HG02981 (cell line): ENCODE measurements around the gene HARBI1.

ENCODE experiments used
- ATAC-seq: cut with Tn5 transposase; IDR thresholded peaks from one replicate; pipeline ENCODE4 v1.9.1; 2021; ENCODE audit warnings: mild to moderate bottlenecking, moderate library complexity; ENCODE audit not compliant: unreplicated experiment

The HARBI1 gene

DNA sequence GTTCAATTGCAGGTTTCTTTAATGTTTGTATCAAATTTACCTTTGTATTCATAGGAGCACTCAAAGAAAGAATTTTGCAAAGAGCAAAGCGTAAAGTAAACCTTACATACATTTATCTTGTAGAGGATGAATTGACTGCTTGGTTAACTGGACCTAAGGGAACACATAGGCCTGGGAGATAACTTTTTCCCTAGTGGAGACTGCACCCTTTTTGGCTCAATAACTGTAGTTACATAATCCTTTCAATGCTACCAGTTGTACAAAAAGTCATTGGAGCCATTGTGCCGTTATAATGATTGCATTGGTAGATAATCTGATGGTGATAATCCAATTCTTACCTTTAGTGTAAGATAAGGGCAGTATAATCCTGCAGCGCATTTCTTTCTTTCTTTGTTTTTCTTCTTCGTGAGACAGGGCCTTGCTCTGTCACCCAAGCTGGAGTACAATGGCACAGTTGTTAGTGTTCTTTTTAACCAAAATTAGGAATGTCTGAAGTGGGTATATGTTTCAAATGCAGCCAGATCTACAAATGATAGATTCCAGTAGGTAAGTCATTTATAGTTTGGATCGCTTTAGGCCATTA is 18.6 kb upstream of the HARBI1 start:
- no peak for ATAC-seq

DNA sequence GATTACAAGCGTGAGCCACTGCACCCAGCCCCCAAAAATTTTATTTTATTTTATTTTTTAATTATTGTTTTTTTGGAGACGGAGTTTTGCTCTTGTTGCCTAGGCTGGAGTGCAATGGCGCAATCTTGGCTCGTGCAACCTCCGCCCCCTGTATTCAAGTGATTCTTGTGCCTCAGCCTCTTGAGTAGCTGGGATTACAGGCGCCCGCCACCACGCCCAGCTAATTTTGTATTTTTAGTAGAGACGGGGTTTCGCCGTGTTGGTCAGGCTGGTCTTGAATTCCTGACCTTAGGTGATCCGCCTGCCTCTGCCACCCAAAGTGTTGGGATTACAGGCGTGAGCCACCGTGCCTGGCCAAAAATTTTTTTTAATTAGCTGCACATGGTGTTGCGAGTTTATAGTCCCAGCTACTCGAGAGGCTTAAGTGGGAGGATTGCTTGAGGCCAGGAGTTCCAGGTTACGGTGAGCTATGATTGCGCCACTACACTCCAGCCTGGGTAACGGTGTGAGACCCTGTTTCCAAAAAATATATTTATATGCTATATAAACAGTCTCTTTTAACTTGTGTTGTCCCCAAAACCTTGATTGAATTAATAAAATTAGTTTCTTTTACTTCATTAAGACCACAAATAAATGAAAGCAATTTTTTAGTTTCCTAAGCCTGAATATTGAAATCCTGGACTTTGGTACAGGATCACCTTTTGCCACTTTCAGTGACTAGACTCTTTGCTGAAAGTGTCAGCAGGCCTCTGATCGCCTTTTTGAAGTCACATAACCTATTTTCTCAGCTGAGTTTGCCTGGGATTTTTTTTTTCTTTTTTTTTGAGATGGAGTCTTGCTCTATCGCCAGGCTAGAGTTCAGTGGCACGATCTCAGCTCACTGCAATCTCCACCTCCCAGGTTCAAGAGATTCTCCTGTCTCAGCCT is 16.5 kb upstream of the HARBI1 start:
- no peak for ATAC-seq

DNA sequence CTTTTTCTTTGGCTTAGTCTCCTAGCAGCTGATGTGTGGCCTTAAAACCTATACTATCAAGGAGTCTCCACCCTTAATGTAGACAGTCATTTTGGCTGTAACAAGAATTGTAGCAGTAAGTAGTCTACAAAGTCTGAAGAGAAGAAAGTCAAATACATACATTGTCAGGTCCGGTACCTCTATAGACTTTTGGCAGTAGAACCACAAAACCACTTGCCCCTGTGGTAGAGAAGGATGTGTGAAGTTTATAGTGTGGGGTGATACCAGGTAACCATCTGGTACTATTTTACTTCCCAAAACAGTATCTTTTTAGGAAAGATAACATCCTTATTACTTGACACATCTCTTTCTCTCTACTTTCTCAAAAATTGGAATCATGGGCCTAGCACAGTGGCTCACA is 15.5 kb upstream of the HARBI1 start:
- ATAC-seq, result no peak

DNA sequence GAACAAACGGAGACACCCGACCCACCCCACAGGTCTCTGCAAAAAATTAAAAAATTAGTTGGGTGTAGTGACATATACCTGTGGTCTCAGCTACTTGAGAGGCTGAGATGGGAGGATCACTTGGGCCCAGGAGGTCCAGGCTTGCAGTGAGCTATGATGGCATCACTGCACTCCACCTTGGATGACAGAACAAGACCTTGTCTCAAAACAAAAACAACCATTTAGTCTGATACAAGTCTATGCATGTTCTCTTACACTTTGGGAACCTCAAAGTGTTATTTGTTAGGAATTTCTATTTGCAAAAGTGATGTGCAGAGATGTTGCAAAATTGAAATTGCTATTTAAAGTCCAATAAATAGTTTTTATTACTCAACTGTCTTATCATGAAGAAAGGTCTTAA is 14.6 kb upstream of the HARBI1 start:
- ATAC-seq, result no peak

DNA sequence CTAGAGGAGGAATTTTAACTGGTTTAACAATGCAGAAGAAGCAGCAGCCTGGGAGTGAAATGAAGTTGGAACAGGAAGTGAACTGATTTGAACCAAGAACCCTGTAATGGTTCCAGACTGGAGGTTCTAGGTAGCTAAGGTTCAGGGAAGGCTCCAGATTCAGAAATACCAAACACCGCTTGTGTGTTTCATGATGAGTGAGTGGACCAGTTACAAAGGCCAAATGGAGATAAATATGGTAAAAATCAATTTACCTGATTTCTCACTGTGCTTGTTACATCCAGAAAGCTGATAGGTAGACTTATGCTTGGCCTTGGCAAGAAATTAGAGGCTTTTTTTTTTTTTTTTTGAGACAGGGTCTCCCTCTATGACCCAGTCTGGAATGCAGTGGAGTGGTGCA is 13.2 kb upstream of the HARBI1 start:
- no peak for ATAC-seq

DNA sequence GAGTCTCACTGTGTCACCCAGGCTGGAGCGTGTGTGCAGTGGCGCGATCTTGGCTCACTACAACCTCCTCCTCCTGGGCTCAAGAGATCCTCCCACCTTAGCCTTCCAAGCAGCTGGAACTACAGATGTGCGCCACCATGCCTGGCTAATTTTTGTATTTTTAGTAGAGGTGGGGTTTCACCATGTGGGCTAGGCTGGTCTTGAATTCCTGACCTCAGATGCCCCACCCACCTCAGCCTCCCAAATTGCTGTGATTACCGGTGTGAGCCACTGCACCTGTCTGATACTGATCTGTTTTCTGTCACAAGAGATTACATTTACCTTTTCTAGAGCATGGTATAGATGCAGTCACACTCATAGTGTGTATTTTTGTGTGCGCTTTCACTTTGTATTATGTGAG is 11.9 kb upstream of the HARBI1 start:
- no peak for ATAC-seq

DNA sequence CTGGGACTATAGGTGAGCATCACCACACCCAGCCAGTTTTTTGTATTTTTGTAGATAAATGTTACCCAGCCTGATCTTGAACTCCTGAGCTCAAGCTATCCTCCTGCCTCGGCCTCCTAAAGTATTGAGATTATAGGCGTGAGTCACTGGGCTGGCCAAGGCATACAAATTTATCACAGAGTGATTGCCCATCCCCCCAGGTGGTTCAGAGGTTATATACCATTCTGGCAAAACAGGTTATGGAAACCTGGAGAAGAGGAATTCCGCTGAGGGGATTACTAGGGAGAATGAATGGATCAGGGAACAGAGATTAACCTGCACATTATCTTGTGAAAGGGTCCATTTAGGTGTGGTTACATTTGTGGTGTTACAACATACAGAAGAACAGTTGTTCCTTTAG is 8.4 kb upstream of the HARBI1 start:
- no peak for ATAC-seq

DNA sequence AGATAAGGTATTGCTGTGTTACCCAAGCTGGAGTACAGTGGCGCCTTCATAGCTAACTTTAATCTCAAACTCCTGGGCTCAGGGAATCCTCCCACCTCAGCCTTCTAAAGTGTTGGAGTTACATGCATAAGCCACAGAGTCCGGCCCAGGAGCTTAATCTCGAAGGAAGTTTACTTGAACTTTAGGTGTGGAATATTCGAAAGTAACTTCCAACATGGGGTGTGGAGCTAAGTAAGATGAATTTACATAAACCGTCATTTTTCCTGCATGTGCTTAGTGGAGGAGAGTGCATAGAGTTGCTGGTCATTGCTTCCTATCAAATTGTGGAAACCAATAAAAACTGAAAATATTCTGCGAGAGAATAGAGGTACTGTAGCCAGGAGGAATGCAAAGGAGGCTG is 1.8 kb upstream of the HARBI1 start:
- ATAC-seq, result no peak

DNA sequence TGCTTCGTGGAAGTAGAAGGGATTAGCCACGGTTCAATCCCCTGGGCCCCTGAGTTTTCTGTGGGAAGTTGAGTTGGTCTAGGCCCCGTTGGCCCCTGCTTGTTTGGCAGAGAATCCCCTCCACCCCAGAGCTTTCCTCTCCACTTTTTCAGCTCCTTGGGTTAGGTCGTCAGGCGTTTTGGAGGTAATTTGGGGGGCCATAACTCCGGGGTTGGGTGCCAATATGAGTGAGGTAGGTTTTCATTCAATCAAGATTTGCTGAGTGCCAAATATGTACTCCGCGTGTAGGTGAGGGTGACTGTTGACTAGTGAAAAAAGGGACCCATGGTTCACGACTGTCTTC is 916 bp upstream of the HARBI1 start:
- no peak for ATAC-seq

DNA sequence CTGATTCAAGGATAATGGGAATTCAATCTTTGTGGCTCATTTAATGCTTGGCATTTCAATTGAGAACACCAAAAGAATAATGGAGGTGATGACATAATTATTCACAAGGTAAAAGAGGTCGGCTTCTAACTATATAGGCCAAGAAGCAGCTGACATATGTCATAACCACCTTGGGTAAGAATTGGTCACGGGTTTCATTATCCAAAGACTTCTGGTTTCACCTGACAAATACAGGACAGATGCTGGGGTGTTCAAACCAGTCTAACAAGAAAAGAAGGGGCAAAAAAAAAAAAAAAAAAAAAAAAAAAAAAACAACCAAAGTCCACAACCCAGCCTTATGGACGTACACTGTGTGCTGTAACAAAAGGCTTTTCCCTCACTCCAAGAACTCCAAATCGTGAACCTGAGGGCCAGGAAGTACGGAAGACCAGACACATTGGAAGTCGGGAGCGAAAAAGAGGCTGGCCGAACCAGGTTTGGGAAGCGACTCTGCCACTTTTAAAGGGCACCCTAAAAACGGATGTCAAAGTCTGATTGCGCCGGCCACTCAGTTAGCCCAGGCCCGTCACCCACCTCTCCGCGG is 385 bp downstream of the HARBI1 start:
- ATAC-seq, result no peak

DNA sequence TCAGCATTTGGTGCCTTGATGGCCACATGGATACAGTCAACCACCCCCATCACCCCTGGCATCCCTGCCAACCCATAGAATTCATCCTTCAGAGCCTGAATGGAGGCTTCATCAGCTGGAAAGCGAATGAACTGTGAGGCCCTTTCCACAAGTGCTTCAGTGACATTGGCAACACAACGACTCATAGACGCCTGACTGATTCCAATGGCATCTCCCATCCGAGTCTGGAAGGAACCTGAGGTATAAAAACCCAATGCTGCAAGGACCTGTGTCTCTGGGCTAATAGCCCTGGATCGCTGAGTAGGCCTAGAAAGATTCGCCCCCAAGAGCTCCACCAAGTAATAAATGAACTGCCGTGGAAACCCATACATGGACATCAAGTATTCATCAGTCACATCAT is 1.3 kb downstream of the HARBI1 start:
- ATAC-seq, result no peak

DNA sequence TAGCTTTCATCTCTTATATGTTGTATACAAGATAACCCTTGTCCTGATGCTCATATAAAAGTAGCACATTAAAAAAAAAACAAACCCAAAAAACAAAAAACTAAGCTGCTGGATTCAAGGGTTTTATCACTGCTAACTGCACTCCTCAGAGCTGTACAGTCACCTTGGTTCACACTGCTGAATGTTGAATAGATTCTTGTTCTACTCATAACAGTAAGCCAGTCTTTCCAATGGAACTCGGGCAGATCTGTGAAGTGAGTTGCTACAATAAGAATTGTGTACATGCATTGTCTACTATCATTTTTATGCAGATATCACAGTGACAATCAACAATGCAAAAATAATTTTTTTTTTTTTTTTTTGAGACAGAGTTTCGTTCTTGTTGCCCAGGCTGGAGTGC is 4.7 kb downstream of the HARBI1 start:
- no peak for ATAC-seq

DNA sequence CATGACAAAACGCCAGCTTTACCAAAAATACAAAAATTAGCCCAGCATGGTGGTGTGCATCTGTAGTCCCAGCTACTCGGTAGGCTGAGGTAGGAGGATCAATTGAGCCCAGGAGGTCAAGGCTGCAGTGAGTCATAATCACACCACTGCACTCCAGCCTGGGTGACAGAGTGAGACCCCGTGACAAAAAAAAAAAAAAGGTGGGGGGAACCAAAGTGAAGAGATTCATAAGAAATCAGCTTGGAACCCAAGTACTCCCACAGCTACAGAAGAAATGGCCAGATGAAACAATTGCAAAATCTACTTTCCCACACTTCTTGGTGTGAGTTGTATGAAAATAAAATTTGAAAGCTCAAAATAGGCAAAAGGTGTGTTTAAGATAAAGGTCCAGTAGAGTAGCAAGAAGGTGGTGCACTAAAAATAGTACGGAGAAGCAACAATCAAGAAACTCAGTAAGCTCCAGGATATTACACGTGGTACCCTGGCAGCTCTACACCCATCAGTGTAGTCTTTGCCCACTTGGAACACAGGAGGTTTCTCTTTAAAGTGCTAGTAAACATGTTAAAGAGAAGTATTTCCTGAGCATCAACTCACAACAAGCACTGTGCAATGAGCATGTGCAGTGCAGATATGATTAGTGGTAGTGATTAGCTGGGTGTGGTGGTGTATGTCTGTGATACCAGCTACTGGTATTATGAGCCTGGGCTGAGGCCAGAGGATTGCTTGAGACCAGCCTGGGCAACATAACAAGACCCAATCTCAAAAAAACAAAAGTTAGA is 5.3 kb downstream of the HARBI1 start:
- no peak for ATAC-seq

DNA sequence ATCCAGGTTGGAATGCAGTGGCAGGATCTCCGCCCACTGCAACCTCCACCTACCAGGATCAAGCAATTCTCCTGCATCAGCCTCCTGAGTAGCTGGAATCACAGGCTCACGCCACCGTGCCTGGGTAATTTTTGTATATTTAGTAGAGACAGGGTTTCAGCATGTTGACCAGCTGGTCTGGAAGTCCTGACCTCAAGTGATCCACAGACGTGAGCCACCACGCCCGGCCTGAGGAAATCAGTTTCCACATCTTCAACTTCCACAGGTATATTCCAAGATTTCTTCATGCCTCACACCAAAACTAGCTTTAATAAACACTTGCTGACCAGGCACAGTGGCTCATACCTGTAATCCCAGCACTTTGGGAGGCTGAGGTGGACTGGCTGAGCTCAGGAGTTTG is 7.6 kb downstream of the HARBI1 start:
- no peak for ATAC-seq

DNA sequence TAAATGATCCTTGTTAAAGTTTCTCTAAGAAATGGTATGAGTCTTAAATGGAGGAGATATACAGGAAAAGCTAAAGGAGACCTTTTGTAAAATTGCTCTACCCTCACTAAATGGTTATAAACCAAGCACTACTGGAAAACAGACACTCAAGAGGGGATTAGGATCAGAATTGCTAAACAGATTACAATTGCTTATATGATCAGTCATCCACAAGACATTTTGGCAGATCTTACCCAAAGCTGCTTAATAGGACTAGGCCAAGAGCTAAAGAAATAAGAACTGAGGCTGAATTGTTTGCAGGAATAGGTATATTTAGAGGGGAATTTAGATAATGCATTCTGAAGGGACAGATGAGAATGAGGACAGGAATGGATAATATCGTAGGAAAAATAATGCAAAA is 9.5 kb downstream of the HARBI1 start:
- no peak for ATAC-seq

DNA sequence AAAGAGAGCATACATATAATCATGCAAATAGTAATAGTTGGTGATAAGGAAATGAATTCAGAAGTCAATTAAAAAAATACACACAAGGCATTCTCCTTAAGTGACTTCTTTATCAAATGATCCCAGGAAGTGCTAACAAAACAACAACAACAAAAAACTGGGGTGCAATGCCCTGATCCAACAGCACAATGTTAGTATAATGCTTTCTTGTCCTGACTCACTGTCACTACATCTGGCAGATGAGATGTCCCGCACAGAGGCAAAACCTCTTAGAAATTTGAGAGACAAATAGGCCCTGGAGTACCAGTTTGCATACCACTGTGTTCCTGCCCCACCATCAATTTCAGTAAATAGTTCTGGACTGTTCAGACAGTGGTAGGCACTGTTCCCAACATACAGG is 12.2 kb downstream of the HARBI1 start:
- ATAC-seq, result no peak

DNA sequence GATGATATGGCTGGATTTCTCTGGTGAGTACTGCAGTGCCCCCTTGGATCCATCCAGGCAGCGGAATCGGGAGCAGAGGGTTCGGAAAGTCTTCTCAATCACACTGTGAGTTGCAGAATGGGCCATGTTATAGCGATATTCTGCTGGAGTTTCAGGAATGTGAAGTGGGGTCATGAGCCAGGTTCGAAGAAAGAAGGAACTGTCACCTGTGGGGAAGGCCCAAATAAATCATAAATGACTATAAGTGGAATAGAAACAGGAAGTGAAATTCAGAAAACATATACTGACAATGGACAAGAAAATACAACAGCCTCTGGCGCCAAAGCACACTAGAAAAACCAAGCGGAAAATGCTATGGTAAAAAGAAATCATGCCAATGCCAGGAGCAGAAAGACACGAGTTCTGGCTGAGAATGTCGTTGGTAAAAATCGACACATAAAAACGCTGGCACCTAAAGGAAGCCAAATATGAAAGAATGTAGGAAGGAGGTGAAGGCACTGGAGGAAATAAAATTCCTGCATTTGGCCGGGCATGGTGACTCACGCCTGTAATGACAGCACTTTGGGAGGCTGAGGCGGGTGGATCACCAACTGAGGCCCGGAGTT is 13.2 kb downstream of the HARBI1 start:
- ATAC-seq, result no peak

DNA sequence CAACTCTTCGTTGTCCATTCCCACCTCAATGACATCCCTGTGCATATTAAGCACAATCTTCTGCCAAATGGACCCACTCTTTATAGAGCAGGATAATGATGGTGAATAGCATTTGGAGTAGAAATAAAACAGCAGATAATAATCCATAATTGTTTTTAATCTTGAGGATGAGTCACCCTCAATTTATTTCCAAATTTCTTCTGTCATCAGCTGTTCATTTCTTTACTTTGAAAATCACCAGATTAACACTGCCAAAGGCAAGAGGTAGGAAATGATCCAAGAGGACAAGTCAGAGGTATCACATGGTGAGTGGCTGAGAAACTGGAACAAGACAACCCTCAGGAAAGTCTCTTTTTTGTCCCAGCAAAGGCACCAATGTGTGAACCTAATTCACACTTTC is 15.9 kb downstream of the HARBI1 start:
- ATAC-seq, result no peak

DNA sequence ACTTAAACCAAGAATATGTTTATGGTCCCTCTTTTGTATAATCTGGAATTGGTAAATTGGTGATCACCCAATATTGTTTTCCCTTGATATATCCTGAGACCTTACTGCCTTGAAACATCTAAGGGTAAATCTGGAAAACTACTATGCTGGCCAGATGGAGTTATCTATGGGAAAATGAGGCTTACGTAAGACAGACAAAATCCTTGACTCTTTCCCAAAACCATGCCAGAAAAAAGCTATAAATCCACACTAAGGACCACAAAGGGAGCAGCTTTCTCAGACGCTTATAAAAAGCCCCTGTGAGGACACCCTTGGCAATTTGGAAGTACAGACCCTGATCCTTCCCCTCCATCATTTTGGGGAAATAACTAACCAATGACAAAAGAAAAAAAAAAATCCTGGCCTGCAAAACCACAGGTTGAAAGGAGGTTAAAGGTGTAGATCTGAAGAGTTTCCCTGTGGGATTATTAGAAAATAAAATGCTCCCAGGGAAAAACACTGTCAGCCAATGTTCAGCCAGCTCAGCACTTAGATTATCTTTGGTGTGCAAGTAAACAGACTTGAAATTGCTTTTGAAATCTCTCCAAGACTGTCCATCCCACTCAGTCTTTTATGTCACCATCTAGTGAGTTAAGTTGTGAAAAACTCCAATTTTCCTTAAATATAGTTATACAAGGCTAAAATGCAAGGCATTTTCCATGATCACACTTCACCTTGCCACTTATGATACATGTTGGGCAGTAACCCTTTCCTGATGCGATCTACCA is 16.6 kb downstream of the HARBI1 start:
- no peak for ATAC-seq

DNA sequence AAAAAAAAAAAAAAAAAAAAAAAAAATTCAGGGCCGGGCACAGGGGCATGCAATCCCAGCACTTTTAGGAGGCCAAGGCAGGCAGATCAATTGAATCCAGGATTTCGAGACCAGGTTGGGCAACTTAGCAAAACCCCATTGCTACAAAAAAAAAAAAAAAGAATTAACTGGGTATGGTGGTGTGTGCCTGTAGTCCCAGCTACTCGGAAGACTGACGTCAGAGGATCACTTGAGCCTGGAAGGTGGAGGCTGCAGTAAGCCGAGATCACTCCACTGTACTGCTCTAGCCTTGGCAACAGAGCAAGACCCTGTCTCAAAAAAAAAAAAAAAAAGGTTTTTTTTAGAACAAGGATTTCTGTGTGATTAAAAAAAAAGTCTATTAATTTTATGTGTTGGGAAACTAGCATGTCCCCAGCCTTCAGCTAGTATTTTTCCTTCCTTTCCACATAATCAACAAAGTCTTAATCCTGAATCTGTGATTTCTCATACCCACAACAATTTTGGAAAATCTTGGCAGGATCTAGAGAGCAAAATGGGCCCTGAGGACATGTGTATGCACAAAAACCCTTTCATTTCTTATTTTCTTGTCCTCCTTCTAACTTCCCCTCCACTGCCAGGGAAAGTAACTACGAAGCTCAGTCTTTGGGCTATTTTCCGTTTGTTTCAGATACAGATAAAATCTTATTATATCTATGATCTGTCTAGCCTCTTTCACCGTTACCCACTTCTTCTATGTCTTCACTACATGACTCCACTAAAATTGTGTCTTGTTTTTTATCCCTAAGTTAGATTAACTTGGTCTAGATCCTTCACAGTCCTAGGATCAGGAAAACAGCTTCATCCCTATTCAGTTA is 17.5 kb downstream of the HARBI1 start:
- no peak for ATAC-seq
